GM21723 (cell line): ENCODE data around the gene USP40.

Experiments used
- ATAC-seq: cut with Tn5 transposase; IDR thresholded peaks from one replicate; pipeline ENCODE4 v1.9.1; 2021; ENCODE audit warnings: mild to moderate bottlenecking, moderate library complexity; ENCODE audit not compliant: unreplicated experiment

The USP40 gene

GRCh38 chr2:233434666-233435330 is 131.8 kb downstream of the USP40 start:
- no peak for ATAC-seq

DNA sequence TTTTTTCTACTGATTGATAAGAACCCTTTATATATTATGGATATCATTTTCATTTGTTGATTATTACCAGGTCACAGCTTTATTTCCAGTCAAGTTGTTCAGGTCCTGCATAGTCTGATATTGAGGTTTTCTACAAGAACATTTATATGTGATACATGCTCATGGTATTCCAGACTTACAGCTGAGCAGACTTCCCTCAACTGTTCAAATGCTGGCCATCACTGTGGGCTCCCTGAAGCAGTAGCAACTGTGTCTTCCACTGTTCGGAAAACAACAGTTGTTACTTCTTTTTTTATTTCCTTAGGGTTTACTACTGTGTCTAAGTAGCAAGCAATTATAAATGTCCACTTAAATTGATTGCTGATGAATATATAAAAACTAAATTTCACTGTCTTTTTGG is 132.8 kb downstream of the USP40 start:
- ATAC-seq = no peak

- ATAC-seq = no peak
Measured at GRCh38 chr2:233433029-233433428, 133.6 kb downstream of the USP40 start.

GRCh38 chr2:233430651-233431050 is 135.9 kb downstream of the USP40 start:
- ATAC-seq = no peak

GRCh38 chr2:233430081-233430480 is 136.5 kb downstream of the USP40 start:
- ATAC-seq = no peak

- ATAC-seq = no peak
Measured at GRCh38 chr2:233429175-233429897, 137.2 kb downstream of the USP40 start.

GRCh38 chr2:233428438-233428837 is 138.1 kb downstream of the USP40 start:
- no peak for ATAC-seq

DNA sequence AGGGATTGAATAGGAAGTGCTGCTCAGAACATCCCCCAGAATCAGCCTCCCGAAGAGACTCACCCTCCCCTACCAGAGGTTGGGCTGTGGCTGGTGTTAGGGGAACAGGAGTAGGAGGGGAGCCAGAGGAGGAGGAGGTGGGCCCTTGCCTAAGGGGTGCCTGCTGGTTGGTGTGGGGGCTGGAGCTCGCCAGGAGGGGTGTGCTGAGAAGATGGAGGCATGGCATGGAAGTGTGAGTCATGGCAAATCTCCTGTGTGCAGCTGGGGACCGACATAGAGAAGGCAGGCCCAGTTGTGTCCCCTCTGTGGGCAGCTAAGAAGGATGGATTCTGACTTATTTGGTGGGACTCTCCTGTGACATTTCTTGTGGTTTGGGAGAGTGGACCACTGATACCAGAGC is 138.6 kb downstream of the USP40 start:
- ATAC-seq = no peak

GRCh38 chr2:233426619-233427342 is 139.8 kb downstream of the USP40 start:
- ATAC-seq = no peak
